K562 (cell line): ENCODE measurements around the gene HYOU1. TPM values are rescaled to one million over a fixed set of nuclear protein-coding genes. Genes with fewer than 3 reads are reported as not detected.
A peak's percentile ranks its signal among the peaks of the same experiment; 100 is the strongest.

Source experiments
- CAMTA2 ChIP-seq: fragments of 250-450 bp; sonication (Bioruptor Pico); conservative IDR thresholded peaks from 2 replicates; pipeline ENCODE4 v1.5.1; 2022
- CEBPB ChIP-seq: fragments of 450-650 bp; IDR thresholded peaks from 2 replicates; pipeline ENCODE4 v1.6.1; 2016; ENCODE audit warnings: missing genetic modification characterization, missing compliant biosample characterization
- CEBPG ChIP-seq, 3 experiments: fragments of 200-800 bp in 1 of 3; sonication (Bioruptor generic) in 1 of 3; sonication (generic) in 1 of 3; formaldehyde crosslinking in 1 of 3; IDR thresholded peaks in 2 of 3; conservative IDR thresholded peaks in 1 of 3; 2 replicates each; pipeline versions ENCODE4 v1.6.1 to v1.8.0; 2016 to 2022; ENCODE audit warnings: missing compliant biosample characterization in 2 of 3, missing genetic modification characterization in 2 of 3, mild to moderate bottlenecking in 1 of 3, missing genetic modification reagents in 1 of 3
- CGGBP1 ChIP-seq: fragments of 250-450 bp; sonication (Bioruptor Pico); IDR thresholded peaks from 2 replicates; pipeline ENCODE4 v1.9.0; 2021; ENCODE audit warnings: mild to moderate bottlenecking
- CREB5 ChIP-seq: fragments of 250-450 bp; sonication (Bioruptor Pico); IDR thresholded peaks from 2 replicates; pipeline ENCODE4 v1.5.0; 2020; ENCODE audit warnings: mild to moderate bottlenecking
- CREBBP ChIP-seq: IDR thresholded peaks from one replicate; pipeline ENCODE4 v1.6.1; 2012; ENCODE audit warnings: low read depth, mild to moderate bottlenecking, control low read depth, inconsistent platforms, low read length
- DMBX1 ChIP-seq: fragments of 250-450 bp; sonication (Bioruptor Pico); IDR thresholded peaks from 2 replicates; pipeline ENCODE4 v1.8.0; 2022; ENCODE audit warnings: inconsistent platforms, mild to moderate bottlenecking, moderate library complexity, borderline replicate concordance
- E4F1 ChIP-seq: fragments of 250-450 bp; sonication (Bioruptor Pico); IDR thresholded peaks from 2 replicates; pipeline ENCODE4 v1.5.0; 2021; ENCODE audit warnings: mild to moderate bottlenecking, borderline replicate concordance
- ETS2 ChIP-seq: IDR thresholded peaks from 2 replicates; pipeline ENCODE4 v1.6.1; 2016; ENCODE audit warnings: borderline replicate concordance, missing genetic modification characterization, mild to moderate bottlenecking, moderate library complexity, missing compliant biosample characterization; ENCODE audit not compliant: poor library complexity, severe bottlenecking
- FOXA3 ChIP-seq, 2 experiments: fragments of 450-650 bp in 1 of 2; sonication (generic) in 1 of 2; formaldehyde crosslinking; IDR thresholded peaks in 1 of 2; conservative IDR thresholded peaks in 1 of 2; 2 replicates each; pipeline versions ENCODE4 v1.4.0 to v1.8.0; 2020 to 2022; ENCODE audit warnings: mild to moderate bottlenecking in 2 of 2, missing genetic modification reagents in 1 of 2
- HINFP ChIP-seq: fragments of 450-650 bp; conservative IDR thresholded peaks from 2 replicates; pipeline ENCODE4 v1.6.1; 2016; ENCODE audit warnings: missing genetic modification characterization, low read depth, mild to moderate bottlenecking, control low read depth, missing compliant biosample characterization
- HNRNPK ChIP-seq: fragments of 200-400 bp; formaldehyde crosslinking; IDR thresholded peaks from one replicate; pipeline ENCODE4 v1.6.1; 2018; ENCODE audit warnings: mild to moderate bottlenecking, low read depth, low read length; ENCODE audit not compliant: poor library complexity, severe bottlenecking
- ILK ChIP-seq: fragments of 450-650 bp; IDR thresholded peaks from 2 replicates; pipeline ENCODE4 v1.6.1; 2016; ENCODE audit warnings: missing genetic modification characterization, low read depth, mild to moderate bottlenecking, missing compliant biosample characterization, moderate library complexity, borderline replicate concordance
- NFE2 ChIP-seq: IDR thresholded peaks from 2 replicates; pipeline ENCODE4 v1.6.1; 2014; ENCODE audit warnings: antibody characterized with exemption, low read depth
- NFYB ChIP-seq: IDR thresholded peaks from 2 replicates; pipeline ENCODE4 v1.6.1; 2011; ENCODE audit warnings: mild to moderate bottlenecking, moderate library complexity; ENCODE audit not compliant: insufficient read length; ENCODE audit errors: extremely low read depth
- PTTG1 ChIP-seq: fragments of 450-650 bp; IDR thresholded peaks from 2 replicates; pipeline ENCODE4 v1.6.1; 2016; ENCODE audit warnings: low read depth, mild to moderate bottlenecking, missing genetic modification characterization, missing compliant biosample characterization
- SRSF9 ChIP-seq: fragments of 200-400 bp; formaldehyde crosslinking; IDR thresholded peaks from 2 replicates; pipeline ENCODE4 v1.6.1; 2017; ENCODE audit warnings: low read depth, low read length, borderline replicate concordance
- TAF15 ChIP-seq: fragments of 200-400 bp; formaldehyde crosslinking; IDR thresholded peaks from 2 replicates; pipeline ENCODE4 v1.6.1; 2017; ENCODE audit warnings: mild to moderate bottlenecking, low read depth, low read length, moderate library complexity
- ZFP36 ChIP-seq: fragments of 150-350 bp; IDR thresholded peaks from 2 replicates; pipeline ENCODE4 v1.6.1; 2018; ENCODE audit warnings: low read length, low read depth; ENCODE audit not compliant: partially characterized antibody
- ZNF311 ChIP-seq: fragments of 250-450 bp; sonication (Bioruptor Pico); IDR thresholded peaks from 2 replicates; pipeline ENCODE4 v1.4.0; 2020; ENCODE audit warnings: mild to moderate bottlenecking, moderate library complexity
- ZNF780A ChIP-seq: fragments of 250-450 bp; sonication (Bioruptor Pico); IDR thresholded peaks from 2 replicates; pipeline ENCODE4 v1.5.0; 2021; ENCODE audit warnings: mild to moderate bottlenecking
- polyA plus RNA-seq, 8 experiments: library from polyadenylated mRNA; depleted of rRNA in 4 of 8; stranded (reverse) in 5 of 8; unstranded in 3 of 8; fragments of >200 nt; fragmentation: Nextera tagmentation in 2 of 8; fragmentation: Illumina TruSeq in 1 of 8; extraction: Ambion mirVana in 2 of 8; extraction: Trizol in 1 of 8; gene quantifications; 2 replicates each; pipeline versions ENCODE4 v1.2.1 to v1.2.3, GENCODE V29; 2011 to 2014; ENCODE audit warnings: inconsistent platforms in 1 of 8, missing spikeins in 1 of 8
- total RNA-seq, 7 experiments: library from RNA; depleted of rRNA in 6 of 7; stranded (reverse); fragments of >200 nt in 6 of 7; fragmentation: Illumina TruSeq in 2 of 7; extraction: Trizol in 2 of 7; gene quantifications; 2 replicates each; pipeline versions ENCODE4 v1.2.1 to v1.2.3, GENCODE V29; 2011 to 2021; ENCODE audit warnings: low replicate concordance in 1 of 7

Gene HYOU1
- total and polyA plus RNA-seq, 9 of the 15 experiments (the other 6 are each of a cell fraction or from before 2014, with no cell fraction given): 19.5 to 197 (median 128) TPM

- TF ChIP-seq NFE2 (no peak), PTTG1 (tag) (no peak), ZNF311 (CRISPR knock-in tag) (peak; percentile 58; the same call in 1 of the 2 replicates), DMBX1 (peak; percentile 60; the same call in 1 of the 2 replicates), TAF15 (no peak), FOXA3 (CRISPR knock-in tag; conservative IDR thresholded peaks at IDR 0.05 in 1 of 2, IDR thresholded peaks at IDR 0.05 in 1 of 2) (no peak), CGGBP1 (CRISPR knock-in tag) (no peak), HINFP (no peak), CAMTA2 (CRISPR knock-in tag) (no peak), ETS2 (tag) (no peak), ILK (tag) (no peak), E4F1 (CRISPR knock-in tag) (no peak), SRSF9 (no peak), CREBBP (no peak), CEBPB (tag) (no peak), NFYB (no peak), ZFP36 (no peak), CEBPG (CRISPR knock-in tag; IDR thresholded peaks at IDR 0.05) (no peak), CEBPG (tag; conservative IDR thresholded peaks at IDR 0.05 in 1 of 2, IDR thresholded peaks at IDR 0.05 in 1 of 2) (no peak), CREB5 (0 out of 2 replicates have a peak, but pooled peaks have one; percentile 33), ZNF780A (CRISPR knock-in tag) (no peak), HNRNPK (no peak)
These were observed 44.9 kb upstream of the HYOU1 start, which contains the start of gene DPAGT1 (continued) for GRCh38 chr11:119101759-119102423.
